Motor neuron (in vitro differentiated cells): ENCODE results near the gene DBH. TPM values are rescaled to one million over a fixed set of nuclear protein-coding genes. Genes with fewer than 3 reads are reported as not detected.
A peak's percentile ranks its signal among the peaks of the same experiment; 100 is the strongest.

Experiments
- ATAC-seq, 8 experiments: fragments of 200-7000 bp; cut with Tn5 transposase; replicated peaks in 6 of 8; 2 replicates each; pipeline ENCODE4 v1.8.0; 2021; ENCODE audit warnings: mild to moderate bottlenecking in 8 of 8, moderate library complexity in 8 of 8
- H3K27ac ChIP-seq, 2 donors: fragments of 250-450 bp; sonication (Bioruptor Pico); 2 replicates each; pipeline ENCODE4 v1.9.0; 2021; ENCODE audit warnings: antibody characterized with exemption in 2 of 2, mild to moderate bottlenecking in 2 of 2, moderate library complexity in 1 of 2
- H3K4me1 ChIP-seq, 2 donors: fragments of 250-450 bp; sonication (Bioruptor Pico); replicated peaks in 1 of 2; 2 replicates each; pipeline ENCODE4 v1.6.1; 2021; ENCODE audit warnings: antibody characterized with exemption in 2 of 2, mild to moderate bottlenecking in 2 of 2, moderate library complexity in 1 of 2
- H3K4me3 ChIP-seq, 5 donors: fragments of 250-450 bp; sonication (Bioruptor Pico); 2 replicates each; pipeline ENCODE4 v1.9.0; 2021; ENCODE audit warnings: antibody characterized with exemption in 5 of 5, mild to moderate bottlenecking in 5 of 5, moderate library complexity in 4 of 5
- WGBS, 10 experiments: fragments of 450-650 bp; shearing (Covaris generic); methylation state at CpG; one replicate each; pipeline ENCODE4 v1.0.0; 2022; 5-methylcytosine and 5-hydroxymethylcytosine counted together
- in situ Hi-C, 9 experiments: fragments of 400-800 bp; cut with MboI; loops; one replicate each; pipeline ENCODE4 v1.15.0; 2021; ENCODE audit warnings: low sequenced_read_pairs in 9 of 9, low pct_unique_long_range_greater_than_20kb in 2 of 9; ENCODE audit not compliant: unreplicated experiment in 9 of 9
- total RNA-seq, 8 experiments: library from RNA; unstranded; fragments of 300-600 nt; gene quantifications; 2 replicates each; pipeline versions ENCODE4 v1.2.3 to v1.2.4, GENCODE V29; 2022

Gene DBH
- total RNA-seq, 8 experiments from 2014 or later, result 0.07 to 1.7 (median 0.20) TPM

DNA sequence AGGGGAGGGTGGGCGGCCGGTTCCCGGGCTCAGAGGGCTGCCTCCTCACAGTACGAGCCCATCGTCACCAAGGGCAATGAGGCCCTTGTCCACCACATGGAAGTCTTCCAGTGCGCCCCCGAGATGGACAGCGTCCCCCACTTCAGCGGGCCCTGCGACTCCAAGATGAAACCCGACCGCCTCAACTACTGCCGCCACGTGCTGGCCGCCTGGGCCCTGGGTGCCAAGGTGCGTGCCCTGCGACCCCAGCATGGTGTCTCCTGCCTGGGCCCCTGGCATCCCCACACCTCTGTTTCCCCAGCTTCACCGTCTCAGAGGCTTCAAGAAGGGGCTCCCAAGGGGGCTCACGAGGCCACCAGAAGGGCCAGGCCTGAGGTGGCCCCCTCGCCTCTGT lies 7.2 kb downstream of the DBH start:
- peaks cover 12 to 17% of the 10 kb centered on the region in 2 donors for H3K4me1 ChIP-seq
- in situ Hi-C loops, result no loop called here
- ATAC-seq, result no peak
- WGBS, 10 experiments, result 91% methylated on average over 4 of the region's 20 CpGs; no CpG with 5 or more reads in 9 of the 10 experiments
- no peak overlapping the region for H3K4me3 ChIP-seq
- H3K27ac ChIP-seq, result no peak overlapping the region

DNA sequence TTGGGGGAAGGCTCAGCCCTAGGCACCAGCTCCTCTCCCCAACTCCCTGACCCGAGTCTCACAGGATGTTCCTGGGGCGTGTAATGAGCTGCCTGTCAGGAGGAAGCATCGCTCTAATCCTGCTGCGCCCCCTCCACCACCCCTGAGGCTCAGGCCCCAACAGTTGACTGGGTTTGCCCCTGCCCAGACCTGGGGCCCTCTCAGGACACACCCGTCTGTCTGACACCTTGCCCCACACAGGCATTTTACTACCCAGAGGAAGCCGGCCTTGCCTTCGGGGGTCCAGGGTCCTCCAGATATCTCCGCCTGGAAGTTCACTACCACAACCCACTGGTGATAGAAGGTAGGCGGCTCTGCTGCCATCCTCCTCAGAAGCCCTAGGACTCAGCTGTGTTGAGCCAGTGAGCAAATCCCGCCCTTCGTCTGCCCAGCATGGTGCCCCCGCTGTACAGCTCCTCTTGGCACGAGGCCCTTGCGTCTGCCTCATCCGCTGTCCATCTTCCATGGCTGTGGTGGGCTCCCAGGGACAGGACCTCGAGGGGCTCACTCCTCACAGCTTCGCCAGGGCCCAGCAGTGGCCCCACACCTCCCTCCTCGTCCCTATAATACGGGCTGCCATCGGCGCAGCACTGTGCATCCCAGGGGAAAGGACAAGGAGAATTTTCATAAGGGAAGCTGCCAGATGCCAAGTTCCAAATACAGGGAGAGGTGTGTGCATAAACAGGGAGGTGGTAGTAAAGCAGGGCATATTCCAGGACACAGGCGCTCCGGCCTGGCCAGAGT lies 8.0 kb downstream of the DBH start:
- Histone ChIP-seq H3K27ac (no peak overlapping the region), H3K4me3 (no peak overlapping the region), H3K4me1 (peaks cover 11 to 17% of the 10 kb centered on the region in 2 donors)
- WGBS, 10 experiments, result 72 to 90% (median 76%) methylated on average over 2 to 10 of the region's 23 CpGs; no CpG with 5 or more reads in 7 of the 10 experiments
- in situ Hi-C loops, result no loop called here
- ATAC-seq, result no peak

DNA sequence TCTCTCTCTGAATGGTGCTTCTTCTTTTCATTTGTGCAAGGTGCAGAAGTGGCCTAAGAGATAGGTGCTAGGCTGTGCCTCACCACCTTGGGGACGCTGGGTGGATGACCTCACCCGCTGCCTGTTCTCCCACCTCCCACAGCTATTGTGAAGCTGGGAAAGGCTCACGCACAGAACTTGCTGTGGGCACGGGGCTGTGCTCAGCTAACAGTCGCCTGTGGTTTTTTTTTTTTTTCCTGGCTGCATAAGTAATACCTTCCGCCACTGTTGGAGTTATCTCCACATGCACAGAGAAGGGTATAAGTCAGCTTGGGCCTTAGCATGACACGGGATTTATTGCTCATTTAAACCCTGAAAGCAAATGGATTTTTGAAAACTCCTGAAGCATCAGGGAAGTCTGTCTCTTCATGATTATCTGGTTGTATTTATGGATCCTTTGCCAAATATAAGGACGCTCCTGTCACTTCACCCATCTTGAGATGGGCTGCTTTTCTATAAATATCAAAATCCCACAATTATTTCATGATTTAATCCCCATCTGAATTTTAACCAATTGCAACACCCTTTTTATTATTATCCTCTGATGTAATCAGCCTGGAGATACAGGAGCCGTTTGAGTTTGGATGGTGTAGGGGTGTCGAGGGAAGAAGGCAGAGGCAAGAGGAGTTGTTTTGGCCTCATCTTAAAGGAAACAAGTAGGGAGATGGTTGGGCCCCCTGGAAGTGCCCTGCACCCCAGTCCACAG lies 9.0 kb downstream of the DBH start:
- Histone ChIP-seq H3K27ac (no peak overlapping the region), H3K4me3 (no peak overlapping the region), H3K4me1 (peaks cover 11 to 17% of the 10 kb centered on the region in 2 donors)
- in situ Hi-C loops, result no loop called here
- ATAC-seq, result peak in 5 of 8 experiments; percentile 91 to 95 (median 93)
- 10 to 61% (median 40%) methylated on average over 1 to 9 of the region's 10 CpGs for WGBS, 10 experiments

DNA sequence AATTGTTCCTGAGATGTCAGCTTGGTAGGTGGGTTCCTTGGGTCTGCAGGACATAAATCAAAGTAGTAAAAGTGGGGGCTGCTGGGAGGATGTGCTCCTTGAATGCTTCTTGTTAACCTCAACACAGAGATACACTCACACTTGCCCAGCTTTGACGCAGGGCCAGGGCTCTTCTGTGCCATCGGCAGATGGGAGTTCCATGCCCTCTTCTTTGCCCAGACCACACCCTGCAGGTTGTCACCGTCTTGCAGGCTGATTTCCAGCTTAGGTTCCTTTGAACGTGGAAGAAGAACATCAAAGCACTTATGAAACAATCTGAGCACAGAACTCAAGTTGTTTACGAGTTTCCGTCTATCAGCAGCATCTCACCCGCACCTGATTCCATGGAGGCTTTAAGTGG lies 11.0 kb downstream of the DBH start:
- peaks cover 11 to 17% of the 10 kb centered on the region in 2 donors for H3K4me1 ChIP-seq
- in situ Hi-C loops, result no loop called here
- WGBS, 10 experiments, result 18 to 95% (median 79%) methylated on average over 3 to 7 of the region's 7 CpGs; no CpG with 5 or more reads in 4 of the 10 experiments

DNA sequence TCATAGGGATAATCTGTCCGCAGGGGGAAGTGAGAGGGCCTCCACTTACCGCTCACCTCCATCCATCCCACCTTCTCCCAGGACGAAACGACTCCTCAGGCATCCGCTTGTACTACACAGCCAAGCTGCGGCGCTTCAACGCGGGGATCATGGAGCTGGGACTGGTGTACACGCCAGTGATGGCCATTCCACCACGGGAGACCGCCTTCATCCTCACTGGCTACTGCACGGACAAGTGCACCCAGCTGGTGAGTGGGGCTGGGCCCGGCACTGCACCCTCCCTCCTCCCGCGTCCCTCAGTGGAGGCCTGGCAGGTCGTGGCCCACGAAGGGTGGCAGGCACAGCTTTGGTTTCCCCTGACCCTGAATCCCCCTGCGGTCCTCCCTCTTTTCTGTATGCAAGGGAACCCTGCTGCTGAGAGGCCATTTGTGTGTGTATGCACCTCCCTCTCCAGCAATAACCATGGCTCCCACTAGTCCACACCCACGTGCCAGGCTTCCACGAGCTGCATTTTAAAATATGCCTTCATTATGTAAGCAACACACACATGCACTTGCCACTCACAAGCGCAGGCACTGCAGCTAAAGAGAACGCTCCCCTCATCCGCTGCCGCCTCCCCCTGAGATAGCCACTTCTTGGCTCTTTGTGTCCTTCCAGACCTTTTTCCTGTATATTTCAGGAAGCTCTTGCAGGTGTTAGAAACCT lies 11.8 kb downstream of the DBH start:
- H3K4me3 ChIP-seq, result no peak overlapping the region
- in situ Hi-C loops, result no loop called here
- no peak overlapping the region for H3K27ac ChIP-seq
- 27 to 100% (median 76%) methylated on average over 1 to 6 of the region's 25 CpGs; no CpG with 5 or more reads in 2 of the 10 experiments for WGBS, 10 experiments
- ATAC-seq, result no peak
- peaks cover 11 to 17% of the 10 kb centered on the region in 2 donors for H3K4me1 ChIP-seq

More for the DNA sequence above, 11.0 kb downstream of the DBH start:
- no peak for ATAC-seq
- no peak overlapping the region for H3K27ac ChIP-seq
- no peak overlapping the region for H3K4me3 ChIP-seq

DNA sequence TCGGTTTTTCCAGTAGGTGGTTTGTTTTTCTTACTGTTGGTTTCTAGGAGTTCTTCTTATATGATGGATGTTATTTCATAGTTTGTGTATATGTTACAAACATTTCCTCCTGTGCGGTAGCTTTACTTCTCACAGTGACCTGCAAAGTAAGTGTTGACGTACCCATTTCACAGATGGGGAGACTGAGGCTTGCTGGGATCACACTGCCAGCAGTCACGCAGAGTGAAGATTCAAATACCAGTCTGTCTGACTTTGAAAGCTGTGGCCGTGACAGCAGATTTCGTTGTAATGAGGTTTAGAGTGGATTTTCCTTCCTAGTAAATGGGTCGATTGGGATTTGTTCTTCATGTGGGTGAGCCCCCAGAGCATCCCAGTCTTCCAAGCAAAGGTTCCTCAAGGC lies 13.0 kb downstream of the DBH start:
- in situ Hi-C loops, result no loop called here
- Histone ChIP-seq H3K4me1 (peaks cover 11 to 20% of the 10 kb centered on the region in 2 donors), H3K4me3 (no peak overlapping the region), H3K27ac (no peak overlapping the region)
- WGBS, 10 experiments, result 33 to 100% (median 88%) methylated on average over 1 to 6 of the region's 7 CpGs; no CpG with 5 or more reads in 1 of the 10 experiments
- ATAC-seq, result no peak

DNA sequence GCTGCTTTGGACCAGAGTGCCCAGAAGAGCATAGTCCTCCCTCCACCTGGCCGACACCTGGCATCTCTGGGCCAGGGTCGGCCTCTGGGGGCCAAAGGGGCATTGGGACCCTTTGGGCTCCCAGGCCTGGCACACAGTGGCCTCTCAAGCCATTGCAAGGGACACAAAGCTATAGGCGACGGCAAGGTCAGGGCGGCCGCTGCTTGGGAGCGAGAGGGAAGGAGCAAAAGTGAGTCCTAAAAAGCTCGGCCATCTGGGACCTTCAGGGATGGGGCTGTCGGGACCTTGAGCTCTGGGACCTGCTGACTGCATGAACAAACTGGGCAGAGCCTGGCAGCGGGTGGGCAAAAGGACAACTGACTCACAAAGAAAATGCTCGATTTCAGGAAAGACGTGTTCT lies 13.9 kb downstream of the DBH start:
- Histone ChIP-seq H3K4me3 (no peak overlapping the region), H3K4me1 (peaks cover 6 to 12% of the 10 kb centered on the region in 2 donors), H3K27ac (no peak overlapping the region)
- WGBS, 10 experiments, result 46 to 98% (median 84%) methylated on average over 1 to 12 of the region's 12 CpGs; no CpG with 5 or more reads in 1 of the 10 experiments
- no peak for ATAC-seq
- in situ Hi-C loops, result no loop called here

DNA sequence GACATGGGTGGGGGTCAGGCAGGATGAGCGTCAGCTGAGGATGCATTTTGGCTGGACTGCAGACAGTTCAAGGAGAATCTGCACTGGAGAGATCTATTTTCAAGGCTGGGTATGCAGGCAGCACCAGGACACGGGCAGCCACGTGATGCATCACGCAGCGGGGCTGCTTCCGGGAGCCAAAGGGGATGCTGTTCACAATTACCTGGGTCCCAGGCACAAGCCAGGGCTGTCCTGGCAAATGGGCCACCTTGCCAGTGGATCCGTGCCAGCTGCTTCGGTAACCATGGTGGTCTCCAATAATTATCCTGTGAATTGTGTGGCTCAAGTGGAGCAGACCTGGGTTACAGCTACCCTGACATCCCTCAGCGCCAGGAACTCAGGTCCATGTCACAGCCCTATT lies 17.5 kb downstream of the DBH start:
- ATAC-seq, result no peak
- in situ Hi-C loops, result no loop called here
- H3K4me1 ChIP-seq, result peaks cover 14 to 22% of the 10 kb centered on the region in 2 donors
- H3K4me3 ChIP-seq, result no peak overlapping the region
- WGBS, 10 experiments, result 20 to 81% (median 63%) methylated on average over 1 to 4 of the region's 9 CpGs; no CpG with 5 or more reads in 3 of the 10 experiments
- H3K27ac ChIP-seq, result no peak overlapping the region

DNA sequence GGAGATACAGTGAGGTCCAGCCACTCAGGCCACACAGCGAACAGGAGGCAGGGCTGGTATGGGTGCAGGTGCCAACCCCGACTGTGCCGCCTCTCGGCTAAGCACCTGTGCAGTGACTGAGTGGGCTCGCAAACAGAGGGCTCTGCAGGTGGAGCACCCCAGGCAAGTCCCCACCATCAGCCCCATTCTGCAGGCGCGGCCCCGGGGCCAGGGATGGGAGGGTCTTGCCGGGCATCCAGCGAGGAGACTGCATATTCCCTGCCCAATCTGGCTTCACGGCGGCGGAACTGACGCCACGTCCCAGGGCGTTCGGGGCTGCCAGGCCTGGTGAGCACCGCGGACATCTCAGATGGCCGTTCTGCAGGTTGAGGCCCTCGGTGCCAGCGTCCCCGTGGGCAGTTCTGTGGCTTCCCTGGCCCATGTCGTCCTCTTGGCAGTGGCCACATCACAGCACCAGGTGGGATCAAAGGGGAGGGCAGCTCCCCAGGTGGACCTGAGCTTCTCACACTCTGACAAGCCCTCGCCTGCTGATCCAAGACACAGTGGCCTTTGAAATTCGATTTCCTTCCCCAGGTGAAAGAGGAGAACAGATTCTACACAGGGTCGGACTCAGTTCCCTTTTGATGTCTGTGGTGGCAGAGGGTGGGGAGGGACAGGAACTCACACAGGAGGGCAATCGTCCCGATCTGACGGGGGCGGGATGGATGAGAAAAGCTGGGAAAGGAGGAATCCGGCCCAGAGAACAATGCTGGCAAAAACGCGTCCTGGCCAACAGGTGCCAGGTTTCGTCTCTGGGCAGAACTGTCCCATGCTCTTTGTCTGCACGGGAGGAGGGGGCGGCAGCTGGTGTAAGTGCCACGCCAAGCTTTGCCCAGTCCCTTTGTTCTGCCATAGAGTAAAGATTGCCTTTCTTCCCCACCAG lies 18.8 kb downstream of the DBH start:
- in situ Hi-C loops, result no loop called here
- no peak overlapping the region for H3K4me3 ChIP-seq
- H3K27ac ChIP-seq, result no peak overlapping the region
- WGBS, 10 experiments, result 23 to 87% (median 71%) methylated on average over 1 to 16 of the region's 38 CpGs; no CpG with 5 or more reads in 5 of the 10 experiments
- no peak for ATAC-seq
- H3K4me1 ChIP-seq, result peaks cover 24 to 34% of the 10 kb centered on the region in 2 donors

DNA sequence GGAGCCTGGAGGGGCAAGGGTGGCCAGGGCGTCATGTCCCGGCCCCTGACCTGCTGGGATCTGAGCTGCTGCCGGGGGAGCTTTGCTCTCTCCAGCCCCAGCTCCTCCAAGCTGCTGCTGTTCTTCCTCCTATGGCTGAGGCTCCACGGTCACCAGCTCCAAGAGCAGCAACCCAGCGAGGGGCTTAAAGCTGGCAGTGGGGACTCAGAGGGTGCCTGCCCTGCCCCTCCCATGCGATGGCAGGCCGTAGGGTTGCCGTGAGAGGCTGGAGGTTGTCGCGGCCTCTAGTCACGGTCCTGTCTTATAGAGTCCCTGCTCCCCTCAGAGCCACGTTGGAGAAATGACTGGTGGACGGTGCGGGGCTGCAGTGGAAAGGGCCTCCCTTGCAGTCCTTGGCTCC lies 19.5 kb downstream of the DBH start:
- no peak for ATAC-seq
- H3K27ac ChIP-seq, result no peak overlapping the region
- 28 to 86% methylated on average over 2 to 5 of the region's 14 CpGs; no CpG with 5 or more reads in 8 of the 10 experiments for WGBS, 10 experiments
- peaks cover 27 to 39% of the 10 kb centered on the region in 2 donors for H3K4me1 ChIP-seq
- H3K4me3 ChIP-seq, result no peak overlapping the region
- in situ Hi-C loops, result no loop called here

DNA sequence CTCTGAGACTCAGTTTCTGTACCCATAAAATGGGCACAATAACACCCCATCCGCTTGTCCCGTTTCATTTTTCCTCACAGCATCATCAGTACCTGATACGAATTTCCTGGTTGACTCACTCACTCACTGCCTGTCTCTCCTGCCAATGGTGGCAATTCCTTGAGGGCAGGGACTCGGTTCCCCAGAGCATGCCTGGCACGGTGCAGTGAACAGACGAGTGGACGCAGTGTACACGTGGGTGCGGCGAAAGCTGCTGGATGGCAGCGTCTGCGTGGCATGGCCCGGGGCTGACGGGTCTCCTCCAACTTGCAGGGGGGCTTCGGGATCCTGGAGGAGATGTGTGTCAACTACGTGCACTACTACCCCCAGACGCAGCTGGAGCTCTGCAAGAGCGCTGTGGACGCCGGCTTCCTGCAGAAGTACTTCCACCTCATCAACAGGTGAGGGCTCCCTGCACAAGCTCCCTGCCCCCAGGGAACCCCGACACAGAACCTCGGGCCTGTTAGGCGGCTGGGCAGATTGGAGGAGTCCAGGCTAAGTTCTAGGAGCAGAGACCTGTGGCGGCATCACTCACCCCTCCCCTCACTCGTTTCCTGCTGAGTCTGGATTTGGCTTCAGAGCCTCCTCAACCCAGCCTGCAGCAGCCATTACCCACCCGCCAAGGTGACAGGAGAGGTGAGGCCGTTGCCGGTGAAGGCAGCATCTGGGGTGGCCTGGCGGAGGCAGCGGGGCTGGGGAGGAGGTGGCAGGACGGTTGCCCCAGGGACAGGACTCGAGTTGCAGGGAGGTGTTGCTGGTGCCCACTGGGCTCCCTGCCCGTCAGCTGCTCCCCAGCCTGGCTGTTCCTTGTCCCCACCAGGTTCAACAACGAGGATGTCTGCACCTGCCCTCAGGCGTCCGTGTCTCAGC lies 20.3 kb downstream of the DBH start:
- WGBS, 10 experiments, result 40 to 100% (median 83%) methylated on average over 2 to 6 of the region's 36 CpGs; no CpG with 5 or more reads in 2 of the 10 experiments
- Histone ChIP-seq H3K27ac (no peak overlapping the region), H3K4me1 (peaks cover 27 to 39% of the 10 kb centered on the region in 2 donors), H3K4me3 (no peak overlapping the region)
- ATAC-seq, result no peak
- in situ Hi-C loops, result no loop called here
